OCI-LY7 (cell line): ENCODE measurements around the gene MYOM3. TPM values are rescaled to one million over a fixed set of nuclear protein-coding genes. Genes with fewer than 3 reads are reported as not detected.

Source experiments
- BruUV-seq: library from RNA; stranded (reverse); fragments of 400-500 nt; replicated peaks from 2 replicates; lab custom pipeline; 2021; lab: Mats Ljungman, UMichigan
- CTCF ChIA-PET: fragments of 300-600 bp; sonication (Branson Sonifier 250); formaldehyde crosslinking; loops from one replicate; lab custom pipeline; 2022; ENCODE audit warnings: antibody characterized with exemption; ENCODE audit not compliant: unreplicated experiment; lab: Charles Lee
- POLR2A ChIA-PET: fragments of 300-600 bp; sonication (Branson Sonifier 250); formaldehyde crosslinking; loops from one replicate; lab custom pipeline; 2022; ENCODE audit warnings: antibody characterized with exemption; lab: Charles Lee
- DNase-seq: peaks from one replicate; pipeline ENCODE4 v3.0.0-alpha.2; 2015; ENCODE audit warnings: low spot score
- H2AFZ ChIP-seq: fragments of 200-600 bp; sonication (generic), shearing (Covaris generic); 2 replicates; pipeline ENCODE4 v1.6.1; 2014; ENCODE audit warnings: mild to moderate bottlenecking, antibody characterized with exemption, low read length, moderate library complexity
- H3K27ac ChIP-seq: fragments of 200-600 bp; sonication (generic); 2 replicates; pipeline ENCODE4 v1.5.1; 2014; ENCODE audit warnings: mixed run types, low read depth, mild to moderate bottlenecking, moderate library complexity, low read length, inconsistent platforms; ENCODE audit not compliant: poor library complexity, severe bottlenecking
- H3K36me3 ChIP-seq: fragments of 200-600 bp; sonication (generic); 2 replicates; pipeline ENCODE4 v1.6.1; 2014; ENCODE audit warnings: mild to moderate bottlenecking, antibody characterized with exemption, low read length, moderate library complexity, mixed read lengths; ENCODE audit not compliant: insufficient read depth
- H3K4me1 ChIP-seq: fragments of 200-600 bp; sonication (generic); 2 replicates; pipeline ENCODE4 v1.5.1; 2014; ENCODE audit warnings: mild to moderate bottlenecking, low read length; ENCODE audit not compliant: insufficient read depth, poor library complexity, severe bottlenecking
- H3K4me2 ChIP-seq: fragments of 200-600 bp; sonication (generic); 2 replicates; pipeline ENCODE4 v1.6.1; 2014; ENCODE audit warnings: mild to moderate bottlenecking, low read length
- H3K4me3 ChIP-seq: fragments of 200-600 bp; sonication (generic); 2 replicates; pipeline ENCODE4 v1.5.1; 2014; ENCODE audit warnings: mild to moderate bottlenecking, low read depth, low read length; ENCODE audit not compliant: poor library complexity, severe bottlenecking
- H3K79me2 ChIP-seq: fragments of 200-600 bp; sonication (generic); 2 replicates; pipeline ENCODE4 v1.6.1; 2016; ENCODE audit warnings: low read depth, mild to moderate bottlenecking, low read length, moderate library complexity, mixed read lengths; ENCODE audit not compliant: insufficient read depth
- H3K9me2 ChIP-seq: fragments of 200-600 bp; sonication (generic); 2 replicates; pipeline ENCODE4 v1.6.1; 2016; ENCODE audit warnings: mild to moderate bottlenecking, low read length, mixed read lengths; ENCODE audit not compliant: insufficient read depth
- H3K9me3 ChIP-seq: fragments of 200-600 bp; sonication (generic); 2 replicates; pipeline ENCODE4 v1.6.1; 2014; ENCODE audit warnings: mild to moderate bottlenecking, mixed run types, low read length, mixed read lengths
- H4K20me1 ChIP-seq: fragments of 200-600 bp; sonication (generic); 2 replicates; pipeline ENCODE4 v1.6.1; 2014; ENCODE audit warnings: mild to moderate bottlenecking, antibody characterized with exemption, low read length, moderate library complexity, mixed read lengths; ENCODE audit not compliant: insufficient read depth
- CTCF ChIP-seq: fragments of 200-600 bp; sonication (generic); conservative IDR thresholded peaks from 2 replicates; pipeline ENCODE4 v1.5.1; 2014; ENCODE audit warnings: mild to moderate bottlenecking, antibody characterized with exemption, low read length, moderate library complexity, mixed read lengths
- EZH2phosphoT487 ChIP-seq: fragments of 200-600 bp; sonication (generic); IDR thresholded peaks from 2 replicates; pipeline ENCODE4 v1.6.1; 2018; ENCODE audit warnings: low read depth, borderline replicate concordance, mild to moderate bottlenecking, mixed run types, antibody characterized with exemption, low read length, moderate library complexity, mixed read lengths
- intact Hi-C: fragments of 100-400 bp; cut with micrococcal nuclease; formaldehyde crosslinking; loops from one replicate; pipeline ENCODE4 v1.10.0; 2022; ENCODE audit not compliant: unreplicated experiment
- total RNA-seq, 2 experiments: library from RNA; depleted of rRNA in 1 of 2; stranded (reverse); fragments of >200 nt in 1 of 2; shearing (Covaris generic) in 1 of 2; gene quantifications; 2 replicates each; pipeline ENCODE4 v1.2.3, GENCODE V29; 2014 to 2022

MYOM3 gene
- total RNA-seq, 2 experiments from 2014 or later: not detected

- no peak for DNase-seq
- Histone ChIP-seq H3K27ac (no peak overlapping the region), H3K36me3 (no peaks in the 10 kb centered on the region), H3K9me3 (no peaks in the 10 kb centered on the region), H3K4me2 (no peak overlapping the region), H3K4me1 (no peaks in the 10 kb centered on the region), H3K79me2 (no peaks in the 10 kb centered on the region), H3K4me3 (no peak overlapping the region), H2AFZ (no peak overlapping the region), H4K20me1 (no peaks in the 10 kb centered on the region), H3K9me2 (no peaks in the 10 kb centered on the region)
- POLR2A ChIA-PET: no interaction called here
- TF ChIP-seq EZH2phosphoT487 (no peak), CTCF (no peak)
- CTCF ChIA-PET: no interaction called here
- BruUV-seq: no TSS peak
- intact Hi-C loops: no loop called here
These were observed 8.1 kb downstream of the MYOM3 start for GRCh38 chr1:24103879-24104278.

GRCh38 chr1:24103408-24103807 lies 8.5 kb downstream of the MYOM3 start:
- H3K9me2 ChIP-seq: no peaks in the 10 kb centered on the region
- H2AFZ ChIP-seq: no peak overlapping the region
- BruUV-seq: no TSS peak
- POLR2A ChIA-PET: no interaction called here
- no peak overlapping the region for H3K27ac ChIP-seq
- H3K36me3 ChIP-seq: no peaks in the 10 kb centered on the region
- H3K79me2 ChIP-seq: no peaks in the 10 kb centered on the region
- TF ChIP-seq EZH2phosphoT487 (no peak), CTCF (no peak)
- CTCF ChIA-PET: no interaction called here
- intact Hi-C loops: no loop called here
- no peaks in the 10 kb centered on the region for H4K20me1 ChIP-seq
- no peak overlapping the region for H3K4me3 ChIP-seq
- H3K4me1 ChIP-seq: no peaks in the 10 kb centered on the region
- DNase-seq: no peak
- H3K9me3 ChIP-seq: no peaks in the 10 kb centered on the region
- no peak overlapping the region for H3K4me2 ChIP-seq

- H2AFZ ChIP-seq: no peak overlapping the region
- intact Hi-C loops: no loop called here
- ChIA-PET CTCF (no interaction called here), POLR2A (no interaction called here)
- H3K4me2 ChIP-seq: no peak overlapping the region
- BruUV-seq: no TSS peak
- H3K79me2 ChIP-seq: no peaks in the 10 kb centered on the region
- H3K4me1 ChIP-seq: no peaks in the 10 kb centered on the region
- H3K9me3 ChIP-seq: no peaks in the 10 kb centered on the region
- no peaks in the 10 kb centered on the region for H3K9me2 ChIP-seq
- H3K4me3 ChIP-seq: no peak overlapping the region
- DNase-seq: no peak
- TF ChIP-seq EZH2phosphoT487: no peak
- no peak for TF ChIP-seq CTCF
- H3K36me3 ChIP-seq: no peaks in the 10 kb centered on the region
- H3K27ac ChIP-seq: no peak overlapping the region
- H4K20me1 ChIP-seq: no peaks in the 10 kb centered on the region
These were observed 9.0 kb downstream of the MYOM3 start for GRCh38 chr1:24102961-24103360.
